AG04449 (cell line): Measurements from ENCODE around the gene AMBRA1.

Source experiments
- CTCF ChIA-PET: fragments of 350-600 bp; formaldehyde crosslinking; extraction: SDS; loops from one replicate; lab custom pipeline; 2021; ENCODE audit warnings: antibody characterized with exemption; lab: Yijun Ruan, JAX
- POLR2A ChIA-PET: fragments of 400-600, 350-600 bp; formaldehyde crosslinking; extraction: SDS; loops from one replicate; lab custom pipeline; 2020; ENCODE audit warnings: antibody characterized with exemption, inconsistent platforms; lab: Yijun Ruan, JAX
- DNase-seq: peaks from one replicate; pipeline ENCODE4 v3.0.0-alpha.2; 2010; ENCODE audit warnings: low read depth, low spot score
- H3K4me3 ChIP-seq: 2 replicates; pipeline ENCODE4 v1.5.1; 2011; ENCODE audit warnings: low read depth, mild to moderate bottlenecking, control low read depth, low read length
- TF ChIP-seq, protein P1 (sequence below): IDR thresholded peaks from one replicate; pipeline ENCODE4 v1.5.1; 2011; ENCODE audit warnings: mild to moderate bottlenecking, moderate library complexity, low read length, control low read depth, inconsistent platforms; ENCODE audit not compliant: insufficient read depth; ENCODE audit errors: missing control alignments

The AMBRA1 gene

DNA sequence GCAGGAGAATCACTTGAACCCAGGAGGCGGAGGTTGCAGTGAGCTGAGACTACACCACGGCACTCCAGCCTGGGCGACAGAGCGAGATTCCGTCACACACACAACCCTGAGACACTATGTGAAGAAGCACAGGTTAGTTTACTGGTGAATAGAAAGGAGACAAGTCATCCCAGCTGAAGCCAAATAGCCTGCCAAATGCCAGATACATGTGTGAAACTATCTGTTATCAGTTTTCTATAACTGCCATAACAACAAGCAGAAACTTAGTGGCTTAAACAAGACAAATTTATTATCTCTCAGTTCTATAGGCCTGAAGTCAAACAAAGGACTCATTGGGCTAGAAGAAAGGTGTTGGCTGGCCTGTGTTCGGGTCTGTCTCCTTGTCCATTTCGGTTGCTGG is 114.2 kb downstream of the AMBRA1 start:
- CTCF ChIA-PET = interaction anchor here (0.7 to 7.6 kb wide), 5 partner anchors 8 to 112 kb away, joined by 3 to 75 read pairs (median 3); no protein-coding TSS in a partner anchor
- POLR2A ChIA-PET = no interaction called here
- TF ChIP-seq, protein P1, sequence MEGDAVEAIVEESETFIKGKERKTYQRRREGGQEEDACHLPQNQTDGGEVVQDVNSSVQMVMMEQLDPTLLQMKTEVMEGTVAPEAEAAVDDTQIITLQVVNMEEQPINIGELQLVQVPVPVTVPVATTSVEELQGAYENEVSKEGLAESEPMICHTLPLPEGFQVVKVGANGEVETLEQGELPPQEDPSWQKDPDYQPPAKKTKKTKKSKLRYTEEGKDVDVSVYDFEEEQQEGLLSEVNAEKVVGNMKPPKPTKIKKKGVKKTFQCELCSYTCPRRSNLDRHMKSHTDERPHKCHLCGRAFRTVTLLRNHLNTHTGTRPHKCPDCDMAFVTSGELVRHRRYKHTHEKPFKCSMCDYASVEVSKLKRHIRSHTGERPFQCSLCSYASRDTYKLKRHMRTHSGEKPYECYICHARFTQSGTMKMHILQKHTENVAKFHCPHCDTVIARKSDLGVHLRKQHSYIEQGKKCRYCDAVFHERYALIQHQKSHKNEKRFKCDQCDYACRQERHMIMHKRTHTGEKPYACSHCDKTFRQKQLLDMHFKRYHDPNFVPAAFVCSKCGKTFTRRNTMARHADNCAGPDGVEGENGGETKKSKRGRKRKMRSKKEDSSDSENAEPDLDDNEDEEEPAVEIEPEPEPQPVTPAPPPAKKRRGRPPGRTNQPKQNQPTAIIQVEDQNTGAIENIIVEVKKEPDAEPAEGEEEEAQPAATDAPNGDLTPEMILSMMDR = no peak
- H3K4me3 ChIP-seq = no peak overlapping the region
- no peak for DNase-seq

DNA sequence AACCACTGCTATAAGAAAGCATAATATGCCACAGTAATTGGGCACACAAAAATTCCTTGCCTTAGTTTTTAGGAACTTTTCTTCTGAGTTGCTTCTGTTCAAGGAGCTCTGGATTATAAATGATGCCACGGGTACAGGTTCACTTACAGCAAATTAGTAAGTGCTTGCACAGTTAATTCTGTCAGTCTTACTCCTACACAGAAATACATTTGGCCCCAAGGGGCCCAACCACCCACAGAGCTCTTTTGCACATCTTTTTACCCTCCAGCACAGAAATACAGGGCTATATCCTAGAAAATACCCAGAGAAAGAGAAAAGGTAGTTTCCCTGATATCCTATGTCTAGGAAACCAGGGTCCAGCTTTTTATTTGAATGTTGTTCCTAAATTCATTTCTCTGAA is 115.6 kb downstream of the AMBRA1 start:
- TF ChIP-seq, protein P1 = no peak
- POLR2A ChIA-PET = no interaction called here
- H3K4me3 ChIP-seq = no peak overlapping the region
- CTCF ChIA-PET = interaction anchor here (1.5 to 7.6 kb wide), 3 partner anchors 9 to 51 kb away, joined by 5 to 75 read pairs (median 9); no protein-coding TSS in a partner anchor
- no peak for DNase-seq

DNA sequence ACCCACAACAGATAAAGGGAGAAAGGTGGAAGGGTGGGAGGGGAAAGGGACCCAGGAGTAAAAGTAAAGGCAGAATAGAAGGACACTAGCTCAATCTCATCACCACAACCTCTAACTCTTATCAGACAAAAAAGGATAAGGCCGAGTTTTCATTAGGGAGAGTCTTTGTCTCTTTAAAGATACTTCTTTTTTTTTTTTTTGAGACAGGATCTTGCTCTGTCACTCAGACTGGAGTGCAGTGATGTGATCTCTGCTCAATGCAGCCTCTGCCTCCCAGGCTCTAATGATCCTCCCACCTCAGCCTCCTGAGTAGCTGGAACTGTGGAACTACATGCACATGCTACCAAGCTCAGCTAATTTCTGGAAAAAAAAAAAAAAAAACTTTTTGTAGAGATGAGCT is 116.7 kb downstream of the AMBRA1 start:
- TF ChIP-seq, protein P1 = no peak
- POLR2A ChIA-PET = interaction anchor here (0.7 kb wide), 1 partner anchor 70 kb away, joined by 3 read pairs; no protein-coding TSS in a partner anchor
- CTCF ChIA-PET = interaction anchor here (1.2 to 7.6 kb wide), 4 partner anchors 10 to 52 kb away, joined by 4 to 75 read pairs (median 6); no protein-coding TSS in a partner anchor
- no peak for DNase-seq
- H3K4me3 ChIP-seq = no peak overlapping the region

DNA sequence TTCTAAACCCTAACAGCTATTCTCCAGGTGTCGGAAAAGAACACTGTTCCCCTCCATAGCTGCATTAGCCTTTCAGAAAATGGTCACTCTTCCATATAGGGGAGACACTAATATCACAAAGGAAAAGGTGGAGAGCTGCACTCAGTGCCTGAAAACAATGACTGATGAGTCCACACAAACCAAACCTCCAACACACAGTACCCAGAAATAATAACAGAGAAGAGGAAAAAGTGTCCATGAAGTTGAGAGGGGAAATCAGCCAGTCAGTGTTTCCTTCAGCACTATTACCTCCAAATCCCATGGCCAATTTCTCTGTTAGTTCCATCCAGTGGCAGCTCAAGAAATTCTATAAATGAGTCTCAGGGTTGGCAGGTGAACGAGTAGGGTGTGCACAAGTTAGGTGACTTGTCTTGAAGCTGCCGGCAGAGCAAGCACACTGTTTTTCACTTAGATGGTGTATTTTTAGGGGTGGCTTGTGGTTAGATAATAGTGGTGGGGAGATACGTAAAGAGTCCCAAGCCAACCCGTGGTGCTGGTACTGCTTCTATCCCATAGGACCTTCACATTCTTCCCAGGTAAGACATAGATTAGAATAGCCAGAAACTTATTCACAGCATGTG is 117.8 kb downstream of the AMBRA1 start:
- CTCF ChIA-PET = interaction anchor here (1.0 to 7.6 kb wide), 6 partner anchors 12 to 108 kb away, joined by 3 to 75 read pairs (median 4); no protein-coding TSS in a partner anchor
- H3K4me3 ChIP-seq = no peak overlapping the region
- no peak for DNase-seq
- POLR2A ChIA-PET = no interaction called here
- TF ChIP-seq, protein P1 = no peak

DNA sequence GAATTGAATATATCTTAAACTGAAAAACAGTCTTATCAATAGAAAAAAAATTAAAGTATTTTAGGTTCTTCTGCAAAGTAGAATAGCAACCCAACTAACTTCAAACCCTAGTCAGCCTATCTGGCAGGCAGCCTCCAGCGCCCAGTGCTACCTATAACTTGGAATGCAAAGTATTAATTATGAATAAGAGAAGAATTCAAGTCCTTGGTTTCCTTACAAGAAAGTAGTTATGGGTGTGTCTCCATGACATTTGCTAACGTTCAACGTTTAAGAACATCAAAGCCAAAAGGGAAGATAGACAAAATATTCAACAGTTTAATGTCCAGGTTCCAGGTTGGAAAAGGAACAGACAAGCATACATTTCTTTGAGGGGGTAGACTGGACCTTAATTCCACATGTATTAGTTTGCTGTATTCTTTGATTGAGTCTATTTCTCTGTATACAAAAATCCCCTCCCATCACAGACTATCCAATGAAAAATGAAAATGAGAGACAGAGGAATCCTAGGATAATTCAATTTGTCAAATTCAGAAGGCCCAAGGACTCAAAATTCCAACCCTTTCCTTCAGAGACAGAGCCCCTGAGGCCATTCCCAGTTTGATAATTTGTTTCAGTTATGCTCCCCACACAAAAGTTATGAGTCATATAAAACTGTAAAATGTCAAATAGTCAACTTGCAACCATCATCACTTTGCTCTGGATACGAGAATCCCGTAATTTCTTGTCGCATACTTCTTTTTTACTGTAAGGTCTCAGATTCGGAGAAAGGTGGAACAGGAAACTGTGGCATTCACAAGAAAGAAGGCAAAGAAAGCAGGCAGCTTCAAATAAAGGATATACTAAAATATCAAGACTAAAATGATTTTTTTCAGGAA is 118.5 kb downstream of the AMBRA1 start:
- TF ChIP-seq, protein P1 = no peak
- H3K4me3 ChIP-seq = no peak overlapping the region
- no peak for DNase-seq
- ChIA-PET POLR2A (no interaction called here), CTCF (interaction anchor here (1.0 to 7.6 kb wide), 3 partner anchors 16 to 107 kb away, joined by 3 to 75 read pairs (median 4); no protein-coding TSS in a partner anchor)

DNA sequence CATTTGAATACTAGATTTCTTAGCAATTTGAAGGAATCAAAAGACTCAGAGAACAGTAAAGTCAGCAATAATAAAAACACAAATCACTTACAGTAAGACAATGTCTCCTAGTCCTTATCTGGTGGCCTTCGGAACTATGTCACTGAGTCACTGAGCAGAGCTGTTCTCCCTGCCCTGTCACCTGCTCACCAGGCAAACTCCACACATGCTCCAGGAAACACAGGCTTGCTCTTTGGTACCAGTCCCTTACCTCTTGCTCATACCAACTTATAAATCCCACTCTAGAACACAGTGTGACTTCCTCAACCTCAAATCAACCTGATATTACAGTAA is 121.2 kb downstream of the AMBRA1 start:
- H3K4me3 ChIP-seq = no peak overlapping the region
- no peak for DNase-seq
- TF ChIP-seq, protein P1 = no peak
- CTCF ChIA-PET = no interaction called here
- POLR2A ChIA-PET = no interaction called here
